KMS-11 (cell line): ENCODE data around the gene MSTO1.
"Not testable (repeated sequence)": the region's sequence is repeated elsewhere in the genome, so short reads cannot be mapped to it uniquely, and the experiment has no call there.

Experiments used
- H2AFZ ChIP-seq: fragments of 200-600 bp; sonication (generic); 2 replicates; pipeline ENCODE4 v1.6.1; 2016; ENCODE audit warnings: antibody characterized with exemption, mixed run types, low read depth
- H3K27ac ChIP-seq: fragments of 200-600 bp; sonication (generic); 2 replicates; pipeline ENCODE4 v1.6.1; 2016; ENCODE audit warnings: mild to moderate bottlenecking, mixed run types
- H3K27me3 ChIP-seq: fragments of 200-600 bp; sonication (generic); 2 replicates; pipeline ENCODE4 v1.6.1; 2017; ENCODE audit warnings: mild to moderate bottlenecking, low read depth, mixed run types, moderate library complexity; ENCODE audit not compliant: insufficient read depth
- H3K36me3 ChIP-seq: fragments of 200-600 bp; sonication (generic); 2 replicates; pipeline ENCODE4 v1.6.1; 2017; ENCODE audit warnings: mild to moderate bottlenecking, mixed run types; ENCODE audit not compliant: insufficient read depth
- H3K4me1 ChIP-seq: fragments of 200-600 bp; sonication (generic); 2 replicates; pipeline ENCODE4 v1.6.1; 2016; ENCODE audit warnings: mild to moderate bottlenecking, low read depth, mixed run types; ENCODE audit not compliant: poor library complexity, severe bottlenecking
- H3K4me2 ChIP-seq: fragments of 200-600 bp; sonication (generic); 2 replicates; pipeline ENCODE4 v1.7.0; 2016; ENCODE audit warnings: mild to moderate bottlenecking, mixed run types
- H3K4me3 ChIP-seq: fragments of 200-600 bp; sonication (generic); IDR thresholded peaks from 2 replicates; pipeline ENCODE4 v1.6.1; 2017; ENCODE audit warnings: low read depth, low read length, mixed read lengths; ENCODE audit not compliant: insufficient read depth
- H3K79me2 ChIP-seq: fragments of 200-600 bp; sonication (generic); 2 replicates; pipeline ENCODE4 v1.6.1; 2016; ENCODE audit warnings: low read depth, mixed run types; ENCODE audit not compliant: insufficient read depth
- H3K9ac ChIP-seq: fragments of 200-600 bp; sonication (generic); 2 replicates; pipeline ENCODE4 v1.6.1; 2016; ENCODE audit warnings: mild to moderate bottlenecking, mixed run types
- H4K20me1 ChIP-seq: fragments of 200-600 bp; sonication (generic); 2 replicates; pipeline ENCODE4 v1.6.1; 2016; ENCODE audit warnings: mild to moderate bottlenecking, mixed run types; ENCODE audit not compliant: insufficient read depth
- CTCF ChIP-seq: fragments of 200-600 bp; sonication (generic); conservative IDR thresholded peaks from 2 replicates; pipeline ENCODE4 v1.6.1; 2017; ENCODE audit warnings: low read depth, mild to moderate bottlenecking, antibody characterized with exemption, low read length, moderate library complexity, mixed read lengths

MSTO1 gene

GRCh38 chr1:155569988-155570592 is 39.9 kb upstream of the MSTO1 start:
- no peak overlapping the region for H3K27ac ChIP-seq
- H3K79me2 ChIP-seq: peaks cover 57% of the 10 kb centered on the region
- no peak overlapping the region for H3K4me2 ChIP-seq

GRCh38 chr1:155570593-155570990 is 39.4 kb upstream of the MSTO1 start:
- H3K27ac ChIP-seq: no peak overlapping the region
- peaks cover 10% of the 10 kb centered on the region for H3K4me1 ChIP-seq
- TF ChIP-seq CTCF: no peak
- H3K27me3 ChIP-seq: no peaks in the 10 kb centered on the region
- peaks cover 15% of the 10 kb centered on the region; the same call in 1 of the 2 replicates for H3K36me3 ChIP-seq
- H3K4me2 ChIP-seq: no peak overlapping the region
- peaks cover 12% of the 10 kb centered on the region; the same call in 1 of the 2 replicates for H4K20me1 ChIP-seq
- H3K79me2 ChIP-seq: peaks cover 52% of the 10 kb centered on the region
- no peak overlapping the region for H3K9ac ChIP-seq
- H2AFZ ChIP-seq: no peak overlapping the region
- H3K4me3 ChIP-seq: no peak overlapping the region

More at GRCh38 chr1:155569988-155570592, 39.9 kb upstream of the MSTO1 start:
- peaks cover 18% of the 10 kb centered on the region; the same call in 1 of the 2 replicates for H3K36me3 ChIP-seq
- H3K4me3 ChIP-seq: no peak overlapping the region
- TF ChIP-seq CTCF: no peak
- peaks cover 10% of the 10 kb centered on the region for H3K4me1 ChIP-seq
- peaks cover 15% of the 10 kb centered on the region; the same call in 1 of the 2 replicates for H4K20me1 ChIP-seq
- no peak overlapping the region for H3K9ac ChIP-seq
- H3K27me3 ChIP-seq: no peaks in the 10 kb centered on the region
- no peak overlapping the region for H2AFZ ChIP-seq

- Histone ChIP-seq H3K4me1 (peaks cover 11% of the 10 kb centered on the region), H3K9ac (no peak overlapping the region), H3K27ac (no peak overlapping the region), H3K27me3 (no peaks in the 10 kb centered on the region), H3K4me2 (no peak overlapping the region), H3K4me3 (no peak overlapping the region), H3K36me3 (peaks cover 8% of the 10 kb centered on the region; the same call in 1 of the 2 replicates), H4K20me1 (0 out of 2 replicates have a peak, but pooled peaks cover 6% of the 10 kb centered on the region), H2AFZ (no peak overlapping the region), H3K79me2 (peaks cover 22% of the 10 kb centered on the region)
- no peak for TF ChIP-seq CTCF
Observed at GRCh38 chr1:155574077-155574476, 35.9 kb upstream of the MSTO1 start.

GRCh38 chr1:155575608-155576007 is 34.4 kb upstream of the MSTO1 start:
- not testable (repeated sequence) for H3K79me2 ChIP-seq, H3K4me2 ChIP-seq

GRCh38 chr1:155583846-155584245 is 26.2 kb upstream of the MSTO1 start:
- H3K4me1 ChIP-seq, H3K27ac ChIP-seq, H2AFZ ChIP-seq, H3K9ac ChIP-seq, H3K27me3 ChIP-seq, H3K4me2 ChIP-seq, H4K20me1 ChIP-seq, H3K79me2 ChIP-seq, H3K36me3 ChIP-seq, H3K4me3 ChIP-seq: not testable (repeated sequence)

More at GRCh38 chr1:155575608-155576007, 34.4 kb upstream of the MSTO1 start:
- H3K36me3 ChIP-seq, H3K4me3 ChIP-seq, H3K9ac ChIP-seq, H3K27me3 ChIP-seq, H2AFZ ChIP-seq, H4K20me1 ChIP-seq, H3K27ac ChIP-seq: not testable (repeated sequence)
- H3K4me1 ChIP-seq: peaks cover 11% of the 10 kb centered on the region

GRCh38 chr1:155589282-155589681 is 20.7 kb upstream of the MSTO1 start:
- H3K79me2 ChIP-seq, H2AFZ ChIP-seq, H4K20me1 ChIP-seq, H3K9ac ChIP-seq, H3K36me3 ChIP-seq, H3K27ac ChIP-seq, H3K4me3 ChIP-seq, H3K4me1 ChIP-seq, H3K27me3 ChIP-seq, H3K4me2 ChIP-seq: not testable (repeated sequence)

- not testable (repeated sequence) for H3K36me3 ChIP-seq, H2AFZ ChIP-seq, H3K79me2 ChIP-seq, H3K9ac ChIP-seq, H3K4me2 ChIP-seq, H4K20me1 ChIP-seq, H3K4me3 ChIP-seq, H3K27me3 ChIP-seq, H3K27ac ChIP-seq, H3K4me1 ChIP-seq
Observed at GRCh38 chr1:155590516-155591247, 19.3 kb upstream of the MSTO1 start.
